Renal pelvis (tissue), 12 donors: ENCODE measurements around the gene CTAG1A. TPM values are rescaled to one million over a fixed set of nuclear protein-coding genes. Genes with fewer than 3 reads are reported as not detected.
"Not testable (repeated sequence)": the region's sequence is repeated elsewhere in the genome, so short reads cannot be mapped to it uniquely, and the experiment has no call there.

ENCODE experiments used
- DNase-seq: peaks from one replicate; pipeline ENCODE4 v3.0.0-alpha.2; 2013
- long read RNA-seq, 16 experiments: transcript quantifications; one replicate each; lab custom pipeline, GENCODE V29; 2026
- polyA plus RNA-seq, 3 donors: library from polyadenylated mRNA; unstranded; fragments of 120-200 nt; gene quantifications; one replicate each; pipeline ENCODE4 v1.2.1, GENCODE V29; 2013; ENCODE audit not compliant: insufficient read length in 3 of 3

Gene CTAG1A
- not detected for polyA plus RNA-seq
- long read RNA-seq, donor 1: 0 reads
- long read RNA-seq, donor 2: 0 reads
- long read RNA-seq, donor 3: 0 reads
- long read RNA-seq, donor 4: 0 reads
- long read RNA-seq, donor 5: 0 reads
- long read RNA-seq, donor 6: 0 reads
- long read RNA-seq, donor 7: 0 reads
- long read RNA-seq, donor 8: 0 reads
- long read RNA-seq, donor 9: 0 reads
- long read RNA-seq, donor 10: 0 reads
- long read RNA-seq, donor 11: 0 reads
- long read RNA-seq, donor 12: 0 reads
- long read RNA-seq, donor 13: 0 reads
- long read RNA-seq, donor 14: 0 reads
- long read RNA-seq, donor 15: 0 reads
- long read RNA-seq, donor 16: 0 reads

DNA sequence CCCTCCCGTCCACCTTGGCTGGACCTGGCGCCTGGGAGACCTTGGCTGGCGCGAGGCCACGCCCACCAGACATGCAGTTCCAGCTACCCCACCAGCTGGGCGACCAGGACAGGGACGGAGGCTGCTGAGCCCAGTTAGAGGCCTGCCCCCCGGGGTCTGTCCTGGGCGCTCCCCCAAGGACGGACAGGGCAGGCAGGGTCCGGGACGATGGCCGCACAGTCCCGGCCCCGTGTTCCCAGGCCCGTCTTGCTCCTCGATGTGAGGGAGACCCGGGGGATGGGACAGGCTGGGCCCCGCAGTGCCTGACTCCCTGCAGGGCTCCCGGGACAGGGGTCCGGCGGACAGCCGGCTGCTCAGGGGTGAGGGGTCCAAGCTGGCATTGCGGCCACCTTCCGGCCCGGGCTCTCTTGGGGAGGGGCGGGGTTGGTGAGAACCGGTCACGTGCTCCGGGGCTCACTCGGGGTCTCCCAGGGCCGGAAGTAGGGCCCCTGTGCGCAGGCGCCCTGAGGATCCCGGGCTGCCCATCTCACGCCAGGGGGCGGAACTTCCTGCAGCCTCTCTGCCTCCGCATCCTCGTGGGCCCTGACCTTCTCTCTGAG is at the start of gene CTAG1A:
Gene CTAG1A (plus strand): TSS at position 549 of the 599 bp plus-strand sequence. CDS start 74 bp downstream, outside the sequence.
- DNase-seq: not testable (repeated sequence)

GRCh38 chrX:154535892-154536291 is 49.0 kb upstream of the CTAG1A start:
- DNase-seq: no peak

DNA sequence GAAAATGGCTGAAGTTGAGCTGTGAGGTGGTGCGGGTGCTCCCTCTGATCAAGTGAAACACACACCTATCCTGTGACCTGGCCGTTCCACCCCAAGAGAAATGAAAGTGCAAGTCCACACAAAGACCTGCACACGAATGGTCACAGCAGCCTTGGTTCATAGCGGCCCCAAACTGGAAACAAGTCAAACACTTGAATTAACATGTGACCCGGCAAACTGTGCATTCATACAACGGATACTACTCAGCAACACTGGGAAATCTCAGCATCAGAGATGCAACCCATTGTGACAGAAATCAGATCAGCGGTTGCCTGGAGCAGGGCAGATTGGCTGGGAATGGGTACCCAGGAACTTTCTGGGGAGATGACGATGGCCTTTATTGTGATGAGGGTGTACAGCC is 45.9 kb upstream of the CTAG1A start:
- no peak for DNase-seq

- not testable (repeated sequence) for DNase-seq
Measured at GRCh38 chrX:154540365-154540764, 44.6 kb upstream of the CTAG1A start.

GRCh38 chrX:154540897-154541535 is 43.9 kb upstream of the CTAG1A start:
- DNase-seq: no peak

- DNase-seq: no peak
Measured at GRCh38 chrX:154541589-154541895, 43.4 kb upstream of the CTAG1A start.

GRCh38 chrX:154541896-154542722 is 42.8 kb upstream of the CTAG1A start:
- DNase-seq: no peak

- DNase-seq: no peak
Measured at GRCh38 chrX:154542723-154543424, 42.1 kb upstream of the CTAG1A start.

GRCh38 chrX:154545673-154546274 is 39.2 kb upstream of the CTAG1A start:
- DNase-seq: no peak

GRCh38 chrX:154546354-154547244 is 38.3 kb upstream of the CTAG1A start, which contains the start of gene G6PD:
TSS of gene G6PD (minus strand) at chrX:154546846. CDS start at chrX:154546155, 691 bp downstream.
- DNase-seq: peak; percentile 42

DNA sequence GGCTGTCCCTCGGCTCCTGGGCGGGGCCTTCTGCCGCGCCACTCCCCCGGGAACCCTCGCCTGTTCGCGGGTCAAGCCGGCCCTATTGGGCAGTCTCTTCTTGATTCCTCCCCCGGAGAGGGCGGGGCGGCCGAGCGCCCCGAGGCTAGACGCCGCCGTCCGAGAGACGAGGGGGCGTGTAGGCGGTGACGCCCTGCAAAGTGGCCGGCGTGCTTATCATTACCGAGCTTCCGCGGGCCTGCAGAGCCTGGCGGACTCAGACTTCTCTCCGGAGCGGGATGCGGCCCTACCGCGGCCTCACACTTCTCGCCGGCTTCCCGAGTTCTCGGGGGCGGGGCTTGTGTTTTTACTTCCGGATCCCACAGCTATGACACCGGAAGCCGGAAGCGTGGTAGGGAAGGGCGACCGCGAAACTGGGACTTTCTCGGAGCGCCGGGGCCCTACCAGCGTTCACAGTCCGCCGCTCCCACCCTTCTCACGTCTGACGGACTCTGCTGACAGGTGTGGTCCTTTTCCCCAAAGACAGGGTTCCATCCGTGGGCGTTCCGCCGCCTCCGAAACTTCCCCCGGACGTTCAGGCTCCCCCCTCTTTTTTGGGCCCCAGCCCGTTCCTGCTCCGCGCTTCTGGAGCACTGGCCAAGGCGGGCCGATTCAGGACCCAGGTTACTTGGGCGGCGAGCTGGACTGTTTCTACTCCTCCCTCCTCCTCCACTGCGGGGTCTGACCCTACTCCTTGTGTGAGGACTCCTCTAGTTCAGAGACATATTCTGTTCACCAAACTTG is 37.5 kb upstream of the CTAG1A start, which contains the start of gene IKBKG:
Gene IKBKG (plus strand): TSS at position 376 of the 783 bp plus-strand sequence. CDS start 4,383 bp downstream, outside the sequence.
- DNase-seq: peak; percentile 86

GRCh38 chrX:154548028-154548316 is 37.0 kb upstream of the CTAG1A start:
- DNase-seq: no peak

GRCh38 chrX:154549766-154550165 is 35.2 kb upstream of the CTAG1A start:
- DNase-seq: no peak

DNA sequence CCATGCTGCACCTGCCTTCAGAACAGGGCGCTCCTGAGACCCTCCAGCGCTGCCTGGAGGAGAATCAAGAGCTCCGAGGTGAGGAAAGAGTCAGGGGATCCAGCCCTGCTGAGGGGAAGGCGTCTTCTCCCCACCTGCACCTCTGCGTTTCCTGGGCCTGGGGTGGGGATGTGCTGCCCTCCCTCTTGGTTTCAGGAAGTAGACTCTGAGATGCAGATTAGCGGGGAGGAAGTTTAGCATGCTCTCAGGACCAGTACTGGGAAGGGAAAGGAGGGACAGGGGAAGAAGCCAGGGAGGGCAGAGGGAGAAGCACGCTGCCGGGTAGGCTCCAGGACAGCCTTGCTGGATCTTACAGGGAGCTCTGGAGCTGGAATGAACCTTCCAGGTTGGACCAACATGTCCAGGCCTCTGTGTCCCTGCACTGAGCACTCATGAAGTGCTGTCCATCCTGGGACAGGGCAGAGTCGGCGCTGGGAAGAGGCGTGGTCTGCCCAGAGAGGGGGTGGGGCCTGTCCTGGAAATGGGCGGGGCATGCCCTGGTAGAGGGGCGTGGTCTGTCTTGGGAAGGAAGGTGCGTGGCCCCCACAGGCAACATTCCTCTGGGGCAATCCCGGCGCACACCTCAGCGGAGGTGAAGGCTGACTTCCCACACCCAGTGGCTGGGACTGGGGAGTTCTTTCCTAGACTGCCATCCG is 32.7 kb upstream of the CTAG1A start:
- DNase-seq: not testable (repeated sequence)

DNA sequence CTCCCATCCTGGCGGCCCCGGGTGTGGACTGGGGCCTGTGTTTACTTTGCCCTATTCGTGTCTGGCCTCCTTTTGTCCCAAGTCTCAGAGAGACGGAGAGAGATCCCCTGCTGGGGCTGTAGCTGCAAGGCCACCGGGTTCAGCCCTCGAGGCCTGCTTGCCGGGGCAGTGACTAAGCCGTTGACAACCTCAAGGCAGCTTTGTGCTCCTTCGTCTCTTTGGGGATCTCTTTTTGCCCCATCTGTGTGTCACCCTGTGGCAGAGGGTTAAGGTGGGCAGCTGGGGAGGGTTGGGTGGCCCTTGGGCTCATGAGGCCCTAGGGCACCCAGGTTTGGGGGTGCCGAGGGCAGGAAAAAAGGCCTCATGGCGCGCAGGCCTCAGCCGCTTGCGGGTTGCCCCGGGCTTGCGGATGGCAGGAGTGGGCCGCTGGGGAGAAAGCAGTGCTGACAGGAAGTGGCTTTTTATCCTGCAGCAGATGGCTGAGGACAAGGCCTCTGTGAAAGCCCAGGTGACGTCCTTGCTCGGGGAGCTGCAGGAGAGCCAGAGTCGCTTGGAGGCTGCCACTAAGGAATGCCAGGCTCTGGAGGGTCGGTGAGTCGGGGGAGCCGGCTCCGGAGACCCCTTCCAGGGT is 26.8 kb upstream of the CTAG1A start:
- not testable (repeated sequence) for DNase-seq

DNA sequence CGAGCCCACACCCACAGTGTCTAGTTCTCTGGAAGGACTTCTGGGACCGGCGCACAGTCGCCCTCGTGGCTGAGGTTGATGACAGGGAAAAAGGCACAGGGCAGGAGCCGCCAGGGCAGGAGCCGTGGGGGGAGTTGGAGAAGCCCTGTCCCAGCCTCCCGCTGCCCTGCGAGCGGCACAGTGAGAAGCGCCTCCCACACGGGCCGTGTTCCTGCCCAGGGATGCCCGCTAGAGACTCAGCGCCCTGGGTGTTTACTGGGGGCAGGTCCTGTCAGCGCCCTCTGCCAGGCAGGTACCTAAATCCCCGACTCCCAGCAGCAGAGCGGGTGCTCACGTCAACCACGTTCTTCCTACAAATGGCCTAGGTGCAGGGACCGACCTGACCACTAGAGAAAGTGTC is 26.0 kb upstream of the CTAG1A start:
- not testable (repeated sequence) for DNase-seq

DNA sequence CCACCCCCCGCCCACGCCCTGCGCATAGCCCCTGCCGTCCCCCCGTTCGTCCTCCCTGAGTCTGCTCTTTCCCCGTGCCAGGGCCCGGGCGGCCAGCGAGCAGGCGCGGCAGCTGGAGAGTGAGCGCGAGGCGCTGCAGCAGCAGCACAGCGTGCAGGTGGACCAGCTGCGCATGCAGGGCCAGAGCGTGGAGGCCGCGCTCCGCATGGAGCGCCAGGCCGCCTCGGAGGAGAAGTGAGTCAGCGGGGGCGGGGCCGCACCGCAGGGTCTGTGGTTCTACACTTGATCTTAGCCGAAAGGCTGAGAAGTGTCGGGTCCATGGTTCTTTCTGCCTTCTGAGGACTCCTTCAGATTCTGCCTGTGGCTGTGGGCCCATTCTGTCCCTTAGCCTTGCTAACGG is 24.6 kb upstream of the CTAG1A start:
- not testable (repeated sequence) for DNase-seq

GRCh38 chrX:154562295-154562694 is 22.6 kb upstream of the CTAG1A start:
- not testable (repeated sequence) for DNase-seq
